K562 (cell line): ENCODE data around the gene WDR45B. TPM values are rescaled to one million over a fixed set of nuclear protein-coding genes. Genes with fewer than 3 reads are reported as not detected.

Experiments
- ATAC-seq: fragments of 200-7000 bp; cut with Tn5 transposase; 3 replicates; pipeline ENCODE4 v1.9.1; 2020; ENCODE audit warnings: moderate library complexity
- BruUV-seq: library from RNA; stranded (reverse); fragments of 400-500 nt; replicated peaks from 2 replicates; lab custom pipeline; 2021; lab: Mats Ljungman, UMichigan
- CTCF ChIA-PET: fragments of 300-600 bp; formaldehyde crosslinking; extraction: SDS; loops from one replicate; lab custom pipeline; 2021; ENCODE audit warnings: low intra/inter-chr PET ratio; lab: Yijun Ruan, JAX
- POLR2A ChIA-PET: fragments of 300-600, 350-650 bp; sonication (Branson Sonifier 250); formaldehyde crosslinking; extraction: SDS; loops from one replicate; lab custom pipeline; 2021; ENCODE audit warnings: antibody characterized with exemption, inconsistent platforms; lab: Yijun Ruan, JAX
- DNase-seq, 4 experiments: peaks; one replicate each; pipeline versions ENCODE4 v3.0.0 to v3.0.0-alpha.2; 2011 to 2018; ENCODE audit warnings: low spot score in 3 of 4, mixed read lengths in 3 of 4; ENCODE audit errors: extremely low read depth in 1 of 4
- FAIRE-seq: peaks from 2 replicates; lab custom pipeline; 2011; peaks lifted over from hg19 to GRCh38; lab: Jason Lieb, UNC
- H2AFZ ChIP-seq: 2 replicates; pipeline ENCODE4 v1.6.0; 2011; ENCODE audit warnings: low read depth, low read length, control low read depth, inconsistent platforms
- H3K27ac ChIP-seq: fragments of 200-600 bp; 3 replicates; pipeline ENCODE4 v1.8.0; 2011; ENCODE audit warnings: low read depth, mild to moderate bottlenecking, control low read depth, inconsistent platforms, low read length, moderate library complexity, mixed read lengths; ENCODE audit errors: extremely low read depth
- H3K27me3 ChIP-seq, 2 experiments: fragments of 300-600 bp in 1 of 2; 2 replicates in 1 of 2; 3 replicates in 1 of 2; pipeline versions ENCODE4 v1.6.0 to v1.8.0; 2011; ENCODE audit warnings: inconsistent platforms in 2 of 2, low read length in 2 of 2, mild to moderate bottlenecking in 1 of 2, mixed read lengths in 1 of 2, moderate library complexity in 1 of 2; ENCODE audit not compliant: control insufficient read depth in 2 of 2, insufficient read depth in 2 of 2
- H3K36me3 ChIP-seq: fragments of 300-600 bp; 3 replicates; pipeline ENCODE4 v1.8.0; 2011; ENCODE audit warnings: mild to moderate bottlenecking, low read length, inconsistent platforms; ENCODE audit not compliant: control insufficient read depth, insufficient read depth
- H3K4me1 ChIP-seq, 2 experiments: fragments of 200-600 bp in 1 of 2; replicated peaks in 1 of 2; 2 replicates in 1 of 2; 3 replicates in 1 of 2; pipeline versions ENCODE4 v1.5.1 to v1.8.0; 2011; ENCODE audit warnings: inconsistent platforms in 2 of 2, low read length in 2 of 2, mild to moderate bottlenecking in 1 of 2, mixed read lengths in 1 of 2, moderate library complexity in 1 of 2; ENCODE audit not compliant: control insufficient read depth in 2 of 2, insufficient read depth in 2 of 2
- H3K4me2 ChIP-seq: 2 replicates; pipeline ENCODE4 v1.6.1; 2011; ENCODE audit warnings: low read length, control low read depth, inconsistent platforms, mixed read lengths; ENCODE audit not compliant: insufficient read depth
- H3K4me3 ChIP-seq: fragments of 200-600 bp; sonication (generic), shearing (Covaris generic); 2 replicates; pipeline ENCODE4 v1.5.1; 2016; ENCODE audit warnings: control low read depth, inconsistent platforms
- H3K79me2 ChIP-seq: fragments of 200-600 bp; 3 replicates; pipeline ENCODE4 v1.8.0; 2011; ENCODE audit warnings: low read length, inconsistent platforms; ENCODE audit not compliant: control insufficient read depth, insufficient read depth
- H3K9ac ChIP-seq, 2 experiments: 2 replicates each; pipeline versions ENCODE4 v1.6.0 to v1.6.1; 2011; ENCODE audit warnings: low read depth in 2 of 2, low read length in 2 of 2, control low read depth in 1 of 2, inconsistent platforms in 1 of 2, mild to moderate bottlenecking in 1 of 2, mixed read lengths in 1 of 2; ENCODE audit not compliant: insufficient read depth in 1 of 2
- H3K9me1 ChIP-seq: one replicate; pipeline ENCODE4 v1.6.0; 2011; ENCODE audit warnings: inconsistent platforms, mild to moderate bottlenecking, low read length, moderate library complexity; ENCODE audit not compliant: control insufficient read depth, insufficient read depth
- H3K9me3 ChIP-seq: replicated peaks from 2 replicates; pipeline ENCODE4 v1.5.1; 2011; ENCODE audit warnings: low read depth, low read length, inconsistent platforms; ENCODE audit not compliant: control insufficient read depth, insufficient read depth
- H4K20me1 ChIP-seq: replicated peaks from 2 replicates; pipeline ENCODE4 v1.6.1; 2011; ENCODE audit warnings: low read length, inconsistent platforms, mixed read lengths; ENCODE audit not compliant: control insufficient read depth, insufficient read depth
- AFF1 ChIP-seq, 2 experiments: fragments of 450-650 bp; IDR thresholded peaks; 2 replicates each; pipeline ENCODE4 v1.6.1; 2018; ENCODE audit warnings: mild to moderate bottlenecking in 2 of 2, low read depth in 1 of 2; ENCODE audit not compliant: partially characterized antibody in 2 of 2
- AFF4 ChIP-seq: sonication (generic); formaldehyde crosslinking; IDR thresholded peaks from 2 replicates; pipeline ENCODE4 v1.8.0; 2023; ENCODE audit warnings: mild to moderate bottlenecking, missing genetic modification reagents
- CHD1 ChIP-seq: fragments of 200-600 bp; sonication (generic); IDR thresholded peaks from one replicate; pipeline ENCODE4 v1.6.1; 2012; ENCODE audit warnings: mild to moderate bottlenecking, moderate library complexity, low read length, inconsistent platforms
- ELF2 ChIP-seq: fragments of 250-450 bp; sonication (Bioruptor Pico); IDR thresholded peaks from 2 replicates; pipeline ENCODE4 v1.5.0; 2021; ENCODE audit warnings: mild to moderate bottlenecking
- ID3 ChIP-seq, 2 experiments: fragments of 250-450 bp in 1 of 2; fragments of 450-650 bp in 1 of 2; sonication (Bioruptor Pico) in 1 of 2; IDR thresholded peaks; 2 replicates each; pipeline versions ENCODE4 v1.6.1 to v1.8.0; 2016 to 2021; ENCODE audit warnings: mild to moderate bottlenecking in 2 of 2, moderate library complexity in 2 of 2, missing compliant biosample characterization in 1 of 2, missing genetic modification characterization in 1 of 2
- RB1 ChIP-seq: fragments of 450-650 bp; IDR thresholded peaks from 2 replicates; pipeline ENCODE4 v1.6.1; 2017; ENCODE audit warnings: low read depth, mild to moderate bottlenecking
- WGBS: fragments of 100-300 bp; shearing (Covaris generic); methylation state at CpG from one replicate; pipeline ENCODE4 v1.1.6; 2016; ENCODE audit warnings: low coverage, mixed read lengths; ENCODE audit not compliant: insufficient coverage; ENCODE audit errors: missing lambda C conversion rate; 5-methylcytosine and 5-hydroxymethylcytosine counted together
- in situ Hi-C: fragments of 300-500 bp; cut with MboI; formaldehyde crosslinking; loops from 4 replicates; pipeline ENCODE4 v1.15.0; 2018; ENCODE audit warnings: inconsistent platforms, mixed read lengths
- intact Hi-C: fragments of 100-400 bp; cut with micrococcal nuclease; formaldehyde crosslinking; loops from 2 replicates; pipeline ENCODE4 v1.14.2; 2022
- polyA plus RNA-seq, 8 experiments: library from polyadenylated mRNA; depleted of rRNA in 4 of 8; stranded (reverse) in 5 of 8; unstranded in 3 of 8; fragments of >200 nt; fragmentation: Nextera tagmentation in 2 of 8; fragmentation: Illumina TruSeq in 1 of 8; extraction: Ambion mirVana in 2 of 8; extraction: Trizol in 1 of 8; gene quantifications; 2 replicates each; pipeline versions ENCODE4 v1.2.1 to v1.2.3, GENCODE V29; 2011 to 2014; ENCODE audit warnings: inconsistent platforms in 1 of 8, missing spikeins in 1 of 8
- total RNA-seq, 7 experiments: library from RNA; depleted of rRNA in 6 of 7; stranded (reverse); fragments of >200 nt in 6 of 7; fragmentation: Illumina TruSeq in 2 of 7; extraction: Trizol in 2 of 7; gene quantifications; 2 replicates each; pipeline versions ENCODE4 v1.2.1 to v1.2.3, GENCODE V29; 2011 to 2021; ENCODE audit warnings: low replicate concordance in 1 of 7

The WDR45B gene
- total and polyA plus RNA-seq, 9 of the 15 experiments (the other 6 are each of a cell fraction or from before 2014, with no cell fraction given): 0.72 to 74.4 (median 35.9) TPM

GRCh38 chr17:82655523-82655922 lies 7.3 kb upstream of the WDR45B start:
- no peak for DNase-seq
- intact Hi-C loops: no loop called here
- no peak overlapping the region for H3K9ac ChIP-seq
- peaks cover 0 to 15% of the 10 kb centered on the region in 2 experiments; a peak in 2 of 5 replicates for H3K4me1 ChIP-seq
- CTCF ChIA-PET: no interaction called here
- no peaks in the 10 kb centered on the region for H4K20me1 ChIP-seq
- in situ Hi-C loops: no loop called here
- H3K36me3 ChIP-seq: no peaks in the 10 kb centered on the region
- no TSS peak for BruUV-seq
- POLR2A ChIA-PET: interaction anchor here (0.6 kb wide), 1 partner anchor 106 kb away, joined by 4 read pairs; no protein-coding TSS in a partner anchor
- peaks cover 0 to 8% of the 10 kb centered on the region in 2 experiments; a peak in 1 of 5 replicates for H3K27me3 ChIP-seq
- no peak for ATAC-seq
- H3K4me2 ChIP-seq: no peak overlapping the region
- H3K79me2 ChIP-seq: no peaks in the 10 kb centered on the region
- no peak overlapping the region for H3K27ac ChIP-seq
- H3K9me1 ChIP-seq: no peaks in the 10 kb centered on the region
- 34% methylated on average over 11 of the region's 13 CpGs for WGBS
- H3K4me3 ChIP-seq: no peak overlapping the region
- H2AFZ ChIP-seq: 0 out of 2 replicates have a peak overlapping the region, but pooled peaks have one; percentile 30
- peaks cover 8% of the 10 kb centered on the region for H3K9me3 ChIP-seq
- FAIRE-seq: no peak
- no peak for TF ChIP-seq RB1
- TF ChIP-seq ID3 (CRISPR knock-in tag; IDR thresholded peaks at IDR 0.05): no peak
- no peak for TF ChIP-seq ID3 (tag; IDR thresholded peaks at IDR 0.05)
- TF ChIP-seq AFF1 (IDR thresholded peaks at IDR 0.05; ENCODE audit: low read depth in 1 of 2, partially characterized antibody in 2 of 2): no peak
- no peak for TF ChIP-seq CHD1
- no peak for TF ChIP-seq AFF4 (CRISPR knock-in tag)
- TF ChIP-seq ELF2 (CRISPR knock-in tag): no peak
